HUES48 (cell line): ENCODE results near the gene TCF3.

Experiments used
- H3K27ac ChIP-seq: one replicate; pipeline ENCODE4 v1.7.0; 2013; ENCODE audit warnings: low read depth, low read length, inconsistent platforms
- H3K27me3 ChIP-seq: 2 replicates; pipeline ENCODE4 v1.6.1; 2013; ENCODE audit warnings: mild to moderate bottlenecking, low read length; ENCODE audit not compliant: control insufficient read depth, insufficient read depth
- H3K36me3 ChIP-seq: 2 replicates; pipeline ENCODE4 v1.6.1; 2013; ENCODE audit warnings: low read length; ENCODE audit not compliant: control insufficient read depth, insufficient read depth
- H3K4me1 ChIP-seq: 2 replicates; pipeline ENCODE4 v1.6.1; 2013; ENCODE audit warnings: mild to moderate bottlenecking, low read length; ENCODE audit not compliant: control insufficient read depth, insufficient read depth
- H3K4me3 ChIP-seq: 2 replicates; pipeline ENCODE4 v1.5.1; 2013; ENCODE audit warnings: mild to moderate bottlenecking, low read depth, low read length
- H3K9ac ChIP-seq: 2 replicates; pipeline ENCODE4 v1.6.1; 2013; ENCODE audit warnings: mild to moderate bottlenecking, low read depth, low read length, moderate library complexity
- H3K9me3 ChIP-seq: 2 replicates; pipeline ENCODE4 v1.6.1; 2013; ENCODE audit warnings: low read length; ENCODE audit not compliant: control insufficient read depth, insufficient read depth

Gene TCF3

GRCh38 chr19:1567848-1568227 is 84.6 kb downstream of the TCF3 start:
- Histone ChIP-seq H3K4me3 (peak overlapping the region; percentile 91; the same call in 1 of the 2 replicates), H3K9me3 (no peaks in the 10 kb centered on the region), H3K27me3 (peaks cover 22% of the 10 kb centered on the region), H3K27ac (no peak overlapping the region), H3K4me1 (no peaks in the 10 kb centered on the region; the same call in 1 of the 2 replicates), H3K9ac (no peak overlapping the region), H3K36me3 (peaks cover 11% of the 10 kb centered on the region)

- Histone ChIP-seq H3K4me1 (no peaks in the 10 kb centered on the region; the same call in 1 of the 2 replicates), H3K9ac (peak overlapping the region; percentile 98), H3K4me3 (peak overlapping the region; percentile 91), H3K27ac (peak overlapping the region; percentile 97), H3K9me3 (no peaks in the 10 kb centered on the region), H3K27me3 (peaks cover 22% of the 10 kb centered on the region), H3K36me3 (peaks cover 15% of the 10 kb centered on the region)
Measured at GRCh38 chr19:1567116-1567847, 85.1 kb downstream of the TCF3 start.

DNA sequence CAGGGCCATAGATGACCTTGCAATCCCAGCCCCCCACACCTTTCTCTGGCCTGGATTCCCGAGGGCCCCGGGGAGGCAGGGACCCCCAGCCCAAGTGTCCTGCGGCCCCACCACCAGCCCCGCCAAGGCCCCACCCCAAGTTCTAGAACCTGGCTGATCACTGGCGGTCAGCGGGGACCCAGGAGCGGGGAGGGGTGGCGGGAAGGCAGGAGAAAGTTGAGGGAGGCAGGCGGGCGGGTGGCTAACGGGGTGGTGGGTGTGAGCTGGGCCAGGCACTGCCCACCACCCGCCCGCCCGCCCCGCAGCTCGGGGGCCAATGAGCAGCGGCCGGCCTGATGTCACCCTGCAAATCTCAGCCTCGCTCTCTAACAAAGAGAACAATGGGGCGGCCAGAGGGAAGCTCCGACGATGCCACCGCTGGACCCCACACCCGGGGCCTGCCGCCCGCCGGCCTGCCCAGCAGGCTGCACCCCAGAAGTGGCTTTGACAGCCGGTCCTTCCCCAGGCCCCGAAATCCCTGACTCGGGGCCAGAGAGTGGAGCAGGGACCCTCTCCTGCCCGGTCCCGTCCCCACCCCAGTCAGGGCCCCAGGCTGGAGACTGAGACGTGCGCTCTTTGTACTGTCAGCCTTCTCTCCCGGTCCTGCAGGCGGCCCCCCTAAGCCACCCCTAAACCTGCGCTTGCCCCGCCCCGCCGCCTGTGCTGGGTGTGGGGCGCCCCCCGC is 85.9 kb downstream of the TCF3 start:
- peak overlapping the region; percentile 97 for H3K27ac ChIP-seq
- peaks cover 15% of the 10 kb centered on the region for H3K36me3 ChIP-seq
- peaks cover 22% of the 10 kb centered on the region for H3K27me3 ChIP-seq
- H3K4me1 ChIP-seq = no peaks in the 10 kb centered on the region; the same call in 1 of the 2 replicates
- H3K9me3 ChIP-seq = no peaks in the 10 kb centered on the region
- peak overlapping the region; percentile 98 for H3K9ac ChIP-seq
- peak overlapping the region; percentile 91 for H3K4me3 ChIP-seq

DNA sequence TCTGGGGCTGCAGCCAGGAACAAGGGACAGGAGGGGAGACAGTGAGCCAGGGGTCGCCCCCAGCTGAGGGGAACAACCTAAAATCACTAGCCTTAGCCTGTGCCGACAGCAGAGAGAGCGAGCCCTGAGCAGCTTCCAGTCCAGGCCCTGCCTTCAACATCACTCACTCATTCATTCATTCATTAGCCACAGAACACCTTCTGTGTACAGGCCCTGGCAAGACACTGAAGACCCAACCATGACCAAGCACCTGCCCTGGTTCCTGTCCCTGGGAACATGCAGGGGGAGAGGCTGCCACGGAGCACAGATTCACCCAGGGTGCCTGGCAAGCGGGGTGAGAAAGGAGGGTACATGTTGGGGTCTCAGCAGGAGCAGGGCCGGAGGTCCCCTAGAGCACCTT is 89.2 kb downstream of the TCF3 start:
- Histone ChIP-seq H3K4me3 (no peak overlapping the region), H3K9me3 (no peaks in the 10 kb centered on the region), H3K36me3 (peaks cover 25% of the 10 kb centered on the region), H3K27me3 (no peaks in the 10 kb centered on the region), H3K9ac (no peak overlapping the region), H3K27ac (no peak overlapping the region), H3K4me1 (no peaks in the 10 kb centered on the region; the same call in 1 of the 2 replicates)

DNA sequence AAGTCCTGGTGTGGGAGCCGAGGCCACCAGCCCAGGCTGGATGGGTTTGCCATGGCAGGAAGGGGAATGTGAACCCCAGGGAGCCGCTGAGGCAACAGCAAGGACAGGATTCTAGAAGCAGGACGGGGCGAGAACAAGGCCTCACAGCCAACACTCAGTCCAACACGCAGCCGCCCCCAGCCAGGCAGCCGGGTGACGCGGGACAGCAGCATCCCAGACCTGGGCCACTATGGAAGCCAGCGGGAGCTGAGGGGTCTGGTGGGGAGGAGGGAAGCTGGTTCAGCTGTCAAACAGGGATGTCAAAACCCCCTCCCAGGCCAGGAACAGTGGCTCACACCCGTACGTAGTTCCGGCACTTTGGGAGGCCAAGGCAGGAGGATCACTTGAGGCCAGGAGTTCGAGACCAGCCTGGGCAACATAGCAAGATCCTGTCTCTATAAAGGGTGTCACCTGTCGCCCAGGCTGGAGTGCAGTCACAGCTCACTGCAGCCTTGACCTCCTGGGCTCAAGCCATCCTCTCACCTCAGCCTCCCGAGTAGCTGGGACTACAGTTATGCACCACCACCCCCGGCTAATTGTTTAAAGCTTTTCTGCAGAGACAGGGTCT is 91.1 kb downstream of the TCF3 start:
- Histone ChIP-seq H3K4me1 (no peaks in the 10 kb centered on the region; the same call in 1 of the 2 replicates), H3K27me3 (no peaks in the 10 kb centered on the region), H3K27ac (no peak overlapping the region)

GRCh38 chr19:1560286-1560882 is 92.0 kb downstream of the TCF3 start:
- H3K36me3 ChIP-seq = peaks cover 33% of the 10 kb centered on the region
- H3K9me3 ChIP-seq = no peaks in the 10 kb centered on the region
- no peak overlapping the region for H3K9ac ChIP-seq
- H3K27ac ChIP-seq = no peak overlapping the region
- no peak overlapping the region for H3K4me3 ChIP-seq
- H3K4me1 ChIP-seq = no peaks in the 10 kb centered on the region
- H3K27me3 ChIP-seq = no peaks in the 10 kb centered on the region

More for the DNA sequence above, 91.1 kb downstream of the TCF3 start:
- Histone ChIP-seq H3K36me3 (peaks cover 32% of the 10 kb centered on the region), H3K9me3 (no peaks in the 10 kb centered on the region), H3K4me3 (no peak overlapping the region), H3K9ac (no peak overlapping the region)
